Nephron (organoid): ENCODE data around the gene ZFHX2.
A peak's percentile ranks its signal among the peaks of the same experiment; 100 is the strongest.

Experiments used
- H3K27ac Mint-ChIP-seq, 3 experiments: 2 replicates each; pipeline ENCODE4 v1.8.0; 2020; ENCODE audit warnings: mixed read lengths in 3 of 3, mild to moderate bottlenecking in 2 of 3, moderate library complexity in 1 of 3
- H3K27me3 Mint-ChIP-seq: 2 replicates; pipeline ENCODE4 v1.8.0; 2021; ENCODE audit warnings: low read depth, mild to moderate bottlenecking, moderate library complexity, mixed read lengths
- H3K36me3 Mint-ChIP-seq: 2 replicates; pipeline ENCODE4 v1.8.0; 2020; ENCODE audit warnings: low read depth, mixed read lengths
- H3K4me1 Mint-ChIP-seq: 2 replicates; pipeline ENCODE4 v1.8.0; 2020; ENCODE audit warnings: mixed read lengths
- H3K4me3 Mint-ChIP-seq, 3 experiments: 2 replicates each; pipeline ENCODE4 v1.8.0; 2020; ENCODE audit warnings: mild to moderate bottlenecking in 3 of 3, mixed read lengths in 3 of 3, moderate library complexity in 2 of 3
- H3K9me3 Mint-ChIP-seq: 2 replicates; pipeline ENCODE4 v1.8.0; 2020; ENCODE audit warnings: mixed read lengths
- CTCF ChIP-seq, 3 experiments: fragments of 200-600 bp; sonication (generic); IDR thresholded peaks; one replicate each; pipeline ENCODE4 v1.5.0; 2021; ENCODE audit warnings: antibody characterized with exemption in 3 of 3; ENCODE audit not compliant: unreplicated experiment in 3 of 3

Gene ZFHX2

GRCh38 chr14:23546450-23547035 lies 5.0 kb downstream of the ZFHX2 start:
- no peaks in the 10 kb centered on the region for H3K9me3 Mint-ChIP-seq
- H3K4me3 Mint-ChIP-seq, result no peak overlapping the region
- TF ChIP-seq CTCF (IDR thresholded peaks at IDR 0.05; ENCODE audit: unreplicated experiment in 3 of 3), result no peak
- H3K27me3 Mint-ChIP-seq, result no peaks in the 10 kb centered on the region
- H3K36me3 Mint-ChIP-seq, result no peaks in the 10 kb centered on the region
- H3K27ac Mint-ChIP-seq, result no peak overlapping the region
- H3K4me1 Mint-ChIP-seq, result peaks cover 19% of the 10 kb centered on the region

DNA sequence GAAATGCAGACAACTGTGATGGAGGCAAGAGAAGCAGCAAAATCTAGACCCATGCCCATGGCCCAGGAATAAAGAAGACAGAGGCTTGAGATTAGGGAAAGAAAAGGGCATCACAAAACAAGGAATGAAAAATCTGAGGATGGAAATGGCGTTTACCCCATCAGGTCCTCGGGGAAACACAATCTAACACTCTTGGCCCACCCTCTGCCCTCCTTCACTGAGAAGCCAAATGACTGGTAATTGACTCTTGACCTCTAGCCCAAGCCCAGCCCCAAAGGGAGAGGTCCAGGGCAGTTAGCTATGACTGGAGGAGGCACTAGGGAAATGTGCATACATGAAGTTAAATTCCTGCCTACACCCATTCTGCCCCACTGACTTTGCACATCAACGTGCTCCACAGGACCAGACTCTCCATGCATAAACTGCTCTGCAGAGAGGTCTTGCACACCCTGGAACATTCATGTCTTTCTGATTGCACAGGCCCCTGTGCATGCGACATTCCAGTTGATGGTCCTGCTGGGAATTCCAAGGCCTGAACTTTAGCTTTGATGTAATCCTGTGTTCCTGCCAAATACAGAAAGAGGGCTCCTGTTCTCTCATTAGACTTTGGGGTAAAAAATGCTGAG lies 5.7 kb downstream of the ZFHX2 start:
- no peak overlapping the region for H3K4me3 Mint-ChIP-seq
- peak overlapping the region; percentile 17 to 64 (median 64) for H3K27ac Mint-ChIP-seq
- H3K9me3 Mint-ChIP-seq, result no peaks in the 10 kb centered on the region
- no peak for TF ChIP-seq CTCF (IDR thresholded peaks at IDR 0.05; ENCODE audit: unreplicated experiment in 3 of 3)
- H3K27me3 Mint-ChIP-seq, result no peaks in the 10 kb centered on the region
- peaks cover 19% of the 10 kb centered on the region for H3K4me1 Mint-ChIP-seq
- no peaks in the 10 kb centered on the region for H3K36me3 Mint-ChIP-seq

GRCh38 chr14:23544511-23545447 lies 6.8 kb downstream of the ZFHX2 start:
- no peaks in the 10 kb centered on the region for H3K36me3 Mint-ChIP-seq
- H3K9me3 Mint-ChIP-seq, result no peaks in the 10 kb centered on the region
- H3K27me3 Mint-ChIP-seq, result no peaks in the 10 kb centered on the region
- H3K27ac Mint-ChIP-seq, result peak overlapping the region; percentile 17 to 64 (median 64)
- H3K4me1 Mint-ChIP-seq, result peaks cover 24% of the 10 kb centered on the region
- H3K4me3 Mint-ChIP-seq, result peak overlapping the region in 2 of 3 experiments; percentile 33 to 70
- no peak for TF ChIP-seq CTCF (IDR thresholded peaks at IDR 0.05; ENCODE audit: unreplicated experiment in 3 of 3)

DNA sequence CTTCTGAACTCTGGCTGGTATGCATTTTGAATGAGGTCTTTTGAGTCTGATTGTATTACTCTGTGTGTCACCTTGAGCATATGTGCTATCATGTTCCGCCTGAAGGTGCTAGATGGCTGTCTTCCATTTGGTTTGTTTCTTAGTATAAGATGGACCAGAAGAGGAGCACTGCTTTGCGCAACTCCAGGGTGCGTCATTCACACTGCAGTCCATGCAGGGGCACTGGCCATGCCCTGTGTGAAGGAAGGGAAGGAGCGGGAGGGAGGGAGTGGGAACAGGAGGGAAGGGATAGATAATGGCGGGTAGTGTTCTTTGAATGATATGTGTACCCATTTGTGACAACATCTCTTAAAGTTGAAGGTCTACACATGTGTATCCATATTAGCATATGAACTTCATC lies 8.2 kb downstream of the ZFHX2 start:
- peaks cover 38% of the 10 kb centered on the region for H3K4me1 Mint-ChIP-seq
- H3K36me3 Mint-ChIP-seq, result no peaks in the 10 kb centered on the region
- H3K9me3 Mint-ChIP-seq, result no peaks in the 10 kb centered on the region
- no peak for TF ChIP-seq CTCF (IDR thresholded peaks at IDR 0.05; ENCODE audit: unreplicated experiment in 3 of 3)
- H3K27ac Mint-ChIP-seq, result peak overlapping the region in 2 of 3 experiments; percentile 56 to 90
- H3K4me3 Mint-ChIP-seq, result no peak overlapping the region
- H3K27me3 Mint-ChIP-seq, result no peaks in the 10 kb centered on the region

GRCh38 chr14:23542261-23542660 lies 9.3 kb downstream of the ZFHX2 start:
- Mint-ChIP-seq H3K36me3 (peaks cover under 1% of the 10 kb centered on the region), H3K27me3 (no peaks in the 10 kb centered on the region), H3K27ac (peak overlapping the region in 1 of 3 experiments; percentile 43), H3K4me1 (peaks cover 46% of the 10 kb centered on the region), H3K4me3 (no peak overlapping the region), H3K9me3 (no peaks in the 10 kb centered on the region)
- TF ChIP-seq CTCF (IDR thresholded peaks at IDR 0.05; ENCODE audit: unreplicated experiment in 3 of 3), result no peak
